Peyer's patch (tissue), 4 donors: Measurements from ENCODE around the gene ZNF511. TPM values are rescaled to one million over a fixed set of nuclear protein-coding genes. Genes with fewer than 3 reads are reported as not detected.

Experiments used
- DNase-seq, 3 donors: peaks; one replicate each; pipeline ENCODE4 v3.0.0-alpha.2; 2017 to 2019
- H3K27ac ChIP-seq, 4 donors: fragments of 200-600 bp; sonication (generic); one replicate each; pipeline ENCODE4 v1.5.1; 2016 to 2019
- H3K27me3 ChIP-seq, 2 donors: fragments of 200-600 bp; sonication (generic); one replicate each; pipeline ENCODE4 v1.5.1; 2019
- H3K36me3 ChIP-seq, 3 donors: fragments of 200-600 bp; sonication (generic); one replicate each; pipeline ENCODE4 v1.5.1; 2016 to 2019
- H3K4me1 ChIP-seq, 4 donors: fragments of 200-600 bp; sonication (generic); one replicate each; pipeline ENCODE4 v1.5.1; 2016 to 2019
- H3K4me3 ChIP-seq, 4 donors: fragments of 200-600 bp; sonication (generic); 1 replicate in 3 of 4; 2 replicates in 1 of 4; pipeline ENCODE4 v1.5.1; 2016 to 2019; ENCODE audit warnings: mild to moderate bottlenecking in 1 of 4
- H3K9me3 ChIP-seq, 4 donors: fragments of 200-600 bp; sonication (generic); one replicate each; pipeline ENCODE4 v1.5.1; 2016 to 2019; ENCODE audit warnings: mild to moderate bottlenecking in 1 of 4
- POLR2A ChIP-seq, 2 donors: fragments of 450-650 bp; IDR thresholded peaks; one replicate each; pipeline ENCODE4 v1.5.1; 2017; ENCODE audit warnings: antibody characterized with exemption in 2 of 2, mild to moderate bottlenecking in 2 of 2, moderate library complexity in 2 of 2
- total RNA-seq, 4 donors: library from RNA; depleted of rRNA; stranded (reverse); fragments of >200 nt; gene quantifications; one replicate each; pipeline ENCODE4 v1.1.0, GENCODE V29; 2016
- TF ChIP-seq, protein P1 (sequence below), 6 experiments: fragments of 450-650 bp in 4 of 6; fragments of 200-600 bp in 2 of 6; sonication (generic) in 1 of 6; IDR thresholded peaks; one replicate each; pipeline ENCODE4 v1.5.1; 2017 to 2019; ENCODE audit warnings: antibody characterized with exemption in 6 of 6, mild to moderate bottlenecking in 3 of 6, moderate library complexity in 1 of 6

The ZNF511 gene
- total RNA-seq, 4 donors from 2014 or later, result 25.7 to 42.9 (median 30.5) TPM

DNA sequence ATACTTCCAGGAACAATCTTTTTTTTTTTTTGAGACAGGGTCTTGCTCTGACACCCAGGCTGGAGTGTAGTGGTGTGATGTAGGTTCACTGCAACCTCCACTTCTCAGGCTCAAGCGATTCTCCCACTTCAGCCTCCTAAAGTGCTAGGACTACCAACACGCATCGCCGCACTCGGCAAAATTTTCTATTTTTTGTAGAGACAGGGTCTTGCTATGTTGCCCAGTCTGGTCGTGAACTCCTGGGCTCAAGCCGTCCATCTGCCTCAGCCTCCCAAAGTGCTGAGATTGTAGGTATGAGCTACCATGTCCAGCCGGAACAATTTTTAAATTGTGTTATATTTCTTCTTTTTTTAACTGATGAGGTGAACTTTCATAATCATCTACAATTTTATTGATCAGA lies 2.1 kb downstream of the ZNF511 start:
- DNase-seq, result no peak
- H3K27me3 ChIP-seq, result no peaks in the 10 kb centered on the region
- H3K4me3 ChIP-seq, result no peak overlapping the region
- no peaks in the 10 kb centered on the region for H3K9me3 ChIP-seq
- TF ChIP-seq, protein P1, sequence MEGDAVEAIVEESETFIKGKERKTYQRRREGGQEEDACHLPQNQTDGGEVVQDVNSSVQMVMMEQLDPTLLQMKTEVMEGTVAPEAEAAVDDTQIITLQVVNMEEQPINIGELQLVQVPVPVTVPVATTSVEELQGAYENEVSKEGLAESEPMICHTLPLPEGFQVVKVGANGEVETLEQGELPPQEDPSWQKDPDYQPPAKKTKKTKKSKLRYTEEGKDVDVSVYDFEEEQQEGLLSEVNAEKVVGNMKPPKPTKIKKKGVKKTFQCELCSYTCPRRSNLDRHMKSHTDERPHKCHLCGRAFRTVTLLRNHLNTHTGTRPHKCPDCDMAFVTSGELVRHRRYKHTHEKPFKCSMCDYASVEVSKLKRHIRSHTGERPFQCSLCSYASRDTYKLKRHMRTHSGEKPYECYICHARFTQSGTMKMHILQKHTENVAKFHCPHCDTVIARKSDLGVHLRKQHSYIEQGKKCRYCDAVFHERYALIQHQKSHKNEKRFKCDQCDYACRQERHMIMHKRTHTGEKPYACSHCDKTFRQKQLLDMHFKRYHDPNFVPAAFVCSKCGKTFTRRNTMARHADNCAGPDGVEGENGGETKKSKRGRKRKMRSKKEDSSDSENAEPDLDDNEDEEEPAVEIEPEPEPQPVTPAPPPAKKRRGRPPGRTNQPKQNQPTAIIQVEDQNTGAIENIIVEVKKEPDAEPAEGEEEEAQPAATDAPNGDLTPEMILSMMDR (IDR thresholded peaks at IDR 0.05), result no peak
- TF ChIP-seq POLR2A (IDR thresholded peaks at IDR 0.05), result no peak
- H3K36me3 ChIP-seq, result peaks cover 0 to 35% (median 0%) of the 10 kb centered on the region in 3 donors
- no peak overlapping the region for H3K27ac ChIP-seq
- H3K4me1 ChIP-seq, result peaks cover 0 to 31% (median 6%) of the 10 kb centered on the region in 4 donors

DNA sequence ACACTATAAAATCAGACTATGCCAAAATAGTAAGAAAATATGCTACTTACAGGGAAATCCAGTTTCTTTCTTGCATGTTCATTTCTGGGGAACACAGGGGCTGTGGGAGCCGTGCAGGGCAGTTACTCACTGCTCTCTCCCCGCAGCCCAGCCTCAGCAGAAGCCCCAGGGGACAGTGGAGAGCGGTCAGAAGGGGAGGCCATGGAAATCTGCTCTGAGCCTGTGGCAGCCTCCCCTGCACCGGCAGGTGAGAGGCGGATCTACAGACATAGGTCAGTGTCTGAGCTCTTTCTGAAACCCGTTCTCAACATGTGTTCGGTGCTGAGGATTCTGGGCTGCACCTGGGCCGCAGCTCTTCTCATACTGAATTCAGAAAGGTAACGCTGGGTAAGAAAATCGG lies 2.9 kb downstream of the ZNF511 start:
- no peak overlapping the region for H3K27ac ChIP-seq
- peaks cover 0 to 35% (median 0%) of the 10 kb centered on the region in 3 donors for H3K36me3 ChIP-seq
- no peaks in the 10 kb centered on the region for H3K9me3 ChIP-seq
- H3K27me3 ChIP-seq, result no peaks in the 10 kb centered on the region
- no peak for DNase-seq
- H3K4me3 ChIP-seq, result no peak overlapping the region
- no peak for TF ChIP-seq POLR2A (IDR thresholded peaks at IDR 0.05)
- TF ChIP-seq, protein P1 (IDR thresholded peaks at IDR 0.05), result no peak
- peaks cover 0 to 23% (median 6%) of the 10 kb centered on the region in 4 donors for H3K4me1 ChIP-seq

DNA sequence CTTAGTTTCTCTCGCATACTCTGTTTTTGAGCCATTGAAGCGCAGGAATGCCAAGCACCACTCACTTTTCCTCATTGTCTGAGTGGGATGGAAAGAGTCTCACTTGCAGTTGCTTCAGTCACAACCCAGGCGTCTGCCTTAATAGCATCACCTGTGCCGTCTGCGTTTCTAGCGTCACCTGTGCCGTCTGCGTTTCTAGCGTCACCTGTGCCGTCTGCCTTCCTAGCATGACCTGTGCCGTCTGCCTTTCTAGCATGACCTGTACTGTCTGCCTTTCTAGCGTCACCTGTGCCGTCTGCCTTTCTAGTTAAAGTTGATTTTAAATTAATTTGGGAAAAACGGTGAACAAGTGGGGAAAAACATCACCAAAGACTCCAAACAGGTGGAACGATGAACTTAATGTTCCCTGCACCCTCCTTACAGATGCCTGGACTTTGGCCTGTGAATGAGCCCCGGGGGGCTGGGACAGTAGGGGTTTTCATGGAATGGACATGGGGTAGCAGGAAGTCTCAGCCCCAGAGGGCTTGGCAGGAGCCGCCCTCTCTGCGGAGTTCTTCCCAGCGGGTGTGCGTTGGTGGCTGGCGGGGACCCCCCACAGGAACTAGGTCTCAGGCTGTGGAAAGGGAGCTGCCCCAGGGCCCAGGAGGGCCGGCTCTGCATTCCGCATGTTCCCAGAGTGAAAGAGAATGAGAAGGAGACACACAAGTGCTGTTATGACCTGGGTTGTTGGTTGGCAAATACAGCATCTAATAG lies 3.5 kb downstream of the ZNF511 start:
- H3K36me3 ChIP-seq, result peaks cover 0 to 35% (median 0%) of the 10 kb centered on the region in 3 donors
- no peaks in the 10 kb centered on the region for H3K27me3 ChIP-seq
- no peak overlapping the region for H3K27ac ChIP-seq
- no peaks in the 10 kb centered on the region for H3K9me3 ChIP-seq
- DNase-seq, result no peak
- H3K4me3 ChIP-seq, result no peak overlapping the region
- H3K4me1 ChIP-seq, result peaks cover 0 to 17% (median 4%) of the 10 kb centered on the region in 4 donors
- no peak for TF ChIP-seq POLR2A (IDR thresholded peaks at IDR 0.05)
- TF ChIP-seq, protein P1 (IDR thresholded peaks at IDR 0.05), result no peak

DNA sequence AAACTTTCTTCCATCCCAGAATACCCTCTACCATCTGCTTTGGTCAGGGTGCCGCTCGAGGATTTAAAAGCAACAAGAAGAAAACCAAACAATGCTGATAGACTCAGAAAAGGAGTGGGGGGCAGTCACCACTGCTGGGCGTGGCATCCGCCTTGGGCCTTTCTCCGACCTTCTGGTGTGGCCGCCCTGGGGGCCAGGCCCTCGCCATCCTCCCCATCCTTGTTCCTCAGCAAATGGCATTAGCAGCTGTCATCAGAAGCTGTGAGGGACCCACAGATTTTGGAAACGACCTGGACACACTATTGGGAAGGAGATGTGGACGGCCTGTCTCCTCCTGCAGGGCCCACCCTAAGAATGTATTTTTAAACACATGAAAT lies 4.0 kb downstream of the ZNF511 start:
- H3K4me3 ChIP-seq, result no peak overlapping the region
- H3K36me3 ChIP-seq, result peaks cover 0 to 35% (median 0%) of the 10 kb centered on the region in 3 donors
- H3K9me3 ChIP-seq, result no peaks in the 10 kb centered on the region
- peaks cover 0 to 11% (median 0%) of the 10 kb centered on the region in 4 donors for H3K4me1 ChIP-seq
- DNase-seq, result no peak
- no peaks in the 10 kb centered on the region for H3K27me3 ChIP-seq
- H3K27ac ChIP-seq, result no peak overlapping the region
- TF ChIP-seq, protein P1 (IDR thresholded peaks at IDR 0.05), result no peak
- TF ChIP-seq POLR2A (IDR thresholded peaks at IDR 0.05), result no peak

DNA sequence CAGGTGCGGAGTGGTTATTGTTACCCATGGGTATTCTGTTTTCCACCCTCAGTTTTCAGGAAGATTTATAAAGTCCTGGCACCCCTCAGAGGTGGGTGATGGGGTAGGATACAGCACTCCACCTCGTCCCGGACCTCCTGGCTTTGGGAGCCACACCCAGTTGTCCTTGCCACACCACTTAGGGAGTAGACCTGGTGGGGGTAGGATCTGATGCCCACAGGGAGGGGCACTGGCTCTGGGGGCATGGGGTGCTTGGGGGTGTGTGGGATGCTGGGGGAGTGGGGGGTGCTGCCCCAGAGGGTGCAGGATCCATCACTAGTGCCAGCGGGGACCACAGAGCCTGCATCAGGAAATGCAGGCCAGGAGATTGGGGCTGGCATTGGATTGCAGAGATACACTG lies 4.5 kb downstream of the ZNF511 start:
- no peak overlapping the region for H3K27ac ChIP-seq
- peaks cover 0 to 11% (median 0%) of the 10 kb centered on the region in 4 donors for H3K4me1 ChIP-seq
- no peaks in the 10 kb centered on the region for H3K27me3 ChIP-seq
- DNase-seq, result no peak
- H3K9me3 ChIP-seq, result no peaks in the 10 kb centered on the region
- H3K4me3 ChIP-seq, result no peak overlapping the region
- H3K36me3 ChIP-seq, result peaks cover 0 to 35% (median 0%) of the 10 kb centered on the region in 3 donors
- TF ChIP-seq POLR2A (IDR thresholded peaks at IDR 0.05), result no peak
- TF ChIP-seq, protein P1 (IDR thresholded peaks at IDR 0.05), result no peak
